Mesenchymal stem cell (in vitro differentiated cells and primary cell): ENCODE results near the gene TMTC4.

Experiments
- DNase-seq: peaks from one replicate; pipeline ENCODE4 v3.0.0-alpha.2; 2013
- H2AFZ ChIP-seq: one replicate; pipeline ENCODE4 v1.6.1; 2013; ENCODE audit warnings: low read depth, mild to moderate bottlenecking, control low read depth, inconsistent platforms, low read length, moderate library complexity
- H2AK5ac ChIP-seq: 2 replicates; pipeline ENCODE4 v1.6.1; 2013; ENCODE audit warnings: low read length, moderate library complexity, mild to moderate bottlenecking, inconsistent platforms; ENCODE audit not compliant: severe bottlenecking
- H2BK120ac ChIP-seq: one replicate; pipeline ENCODE4 v1.6.1; 2013; ENCODE audit warnings: low read depth, mild to moderate bottlenecking, inconsistent platforms, low read length, moderate library complexity
- H2BK12ac ChIP-seq, 2 experiments: one replicate each; pipeline ENCODE4 v1.6.1; 2013; ENCODE audit warnings: inconsistent platforms in 2 of 2, low read length in 2 of 2, mild to moderate bottlenecking in 2 of 2, moderate library complexity in 2 of 2, control low read depth in 1 of 2
- H2BK15ac ChIP-seq: one replicate; pipeline ENCODE4 v1.6.1; 2013; ENCODE audit warnings: mild to moderate bottlenecking, low read depth, inconsistent platforms; ENCODE audit not compliant: poor library complexity, severe bottlenecking
- H2BK5ac ChIP-seq: 2 replicates; pipeline ENCODE4 v1.6.1; 2013; ENCODE audit warnings: low read depth, mild to moderate bottlenecking, low read length, control low read depth, inconsistent platforms; ENCODE audit not compliant: poor library complexity, severe bottlenecking
- H3K14ac ChIP-seq, 2 experiments: one replicate each; pipeline ENCODE4 v1.6.1; 2013; ENCODE audit warnings: inconsistent platforms in 2 of 2, low read length in 2 of 2, control low read depth in 1 of 2, mild to moderate bottlenecking in 1 of 2, moderate library complexity in 1 of 2
- H3K18ac ChIP-seq, 2 experiments: one replicate each; pipeline ENCODE4 v1.6.1; 2013; ENCODE audit warnings: inconsistent platforms in 2 of 2, low read length in 2 of 2, control low read depth in 1 of 2, low read depth in 1 of 2, mild to moderate bottlenecking in 1 of 2
- H3K23ac ChIP-seq, 2 experiments: one replicate each; pipeline ENCODE4 v1.6.1; 2013; ENCODE audit warnings: inconsistent platforms in 2 of 2, low read length in 2 of 2, mild to moderate bottlenecking in 2 of 2, moderate library complexity in 2 of 2, control low read depth in 1 of 2
- H3K27ac ChIP-seq: 2 replicates; pipeline ENCODE4 v1.5.1; 2013; ENCODE audit warnings: mild to moderate bottlenecking, moderate library complexity, low read length, control low read depth, inconsistent platforms; ENCODE audit not compliant: poor library complexity, severe bottlenecking
- H3K27me3 ChIP-seq, 2 experiments: 2 replicates each; pipeline versions ENCODE4 v1.6.1 to v1.7.0; 2013; ENCODE audit warnings: low read length in 2 of 2, mild to moderate bottlenecking in 2 of 2, moderate library complexity in 2 of 2, control low read depth in 1 of 2, inconsistent platforms in 1 of 2; ENCODE audit not compliant: control insufficient read depth in 1 of 2, insufficient read depth in 1 of 2
- H3K36me3 ChIP-seq, 2 experiments: 2 replicates each; pipeline versions ENCODE4 v1.6.1 to v1.7.0; 2013; ENCODE audit warnings: low read length in 2 of 2, control low read depth in 1 of 2, inconsistent platforms in 1 of 2, low read depth in 1 of 2, mild to moderate bottlenecking in 1 of 2; ENCODE audit not compliant: insufficient read depth in 2 of 2, control insufficient read depth in 1 of 2
- H3K4ac ChIP-seq, 2 experiments: one replicate each; pipeline ENCODE4 v1.6.1; 2013; ENCODE audit warnings: inconsistent platforms in 2 of 2, low read length in 2 of 2, mild to moderate bottlenecking in 2 of 2, moderate library complexity in 2 of 2, control low read depth in 1 of 2, low read depth in 1 of 2
- H3K4me1 ChIP-seq: 2 replicates; pipeline ENCODE4 v1.6.1; 2013; ENCODE audit warnings: low read depth, low read length, control low read depth; ENCODE audit not compliant: control insufficient read depth, insufficient read depth
- H3K4me2 ChIP-seq: 2 replicates; pipeline ENCODE4 v1.6.1; 2013; ENCODE audit warnings: low read length, mild to moderate bottlenecking, inconsistent platforms; ENCODE audit not compliant: poor library complexity, severe bottlenecking
- H3K4me3 ChIP-seq, 2 experiments: 2 replicates each; pipeline versions ENCODE4 v1.5.1 to v1.7.0; 2013; ENCODE audit warnings: low read length in 2 of 2, mild to moderate bottlenecking in 2 of 2, control low read depth in 1 of 2, low read depth in 1 of 2; ENCODE audit not compliant: insufficient read depth in 1 of 2
- H3K79me1 ChIP-seq: replicated peaks from 2 replicates; pipeline ENCODE4 v1.6.1; 2013; ENCODE audit warnings: mild to moderate bottlenecking, control low read depth, low read length, inconsistent platforms; ENCODE audit not compliant: poor library complexity, severe bottlenecking
- H3K9ac ChIP-seq: 2 replicates; pipeline ENCODE4 v1.7.0; 2013; ENCODE audit warnings: mild to moderate bottlenecking, low read length, moderate library complexity
- H3K9me3 ChIP-seq: 2 replicates; pipeline ENCODE4 v1.7.0; 2013; ENCODE audit warnings: mild to moderate bottlenecking, low read length; ENCODE audit not compliant: control insufficient read depth
- H4K8ac ChIP-seq: one replicate; pipeline ENCODE4 v1.6.1; 2013; ENCODE audit warnings: inconsistent platforms, mild to moderate bottlenecking, low read length, moderate library complexity
- H4K91ac ChIP-seq: one replicate; pipeline ENCODE4 v1.6.1; 2013; ENCODE audit warnings: mild to moderate bottlenecking, low read length, inconsistent platforms
- WGBS: methylation state at CpG from one replicate; pipeline ENCODE4 v1.1.7; 2013; ENCODE audit warnings: mixed read lengths; 5-methylcytosine and 5-hydroxymethylcytosine counted together

The TMTC4 gene

DNA sequence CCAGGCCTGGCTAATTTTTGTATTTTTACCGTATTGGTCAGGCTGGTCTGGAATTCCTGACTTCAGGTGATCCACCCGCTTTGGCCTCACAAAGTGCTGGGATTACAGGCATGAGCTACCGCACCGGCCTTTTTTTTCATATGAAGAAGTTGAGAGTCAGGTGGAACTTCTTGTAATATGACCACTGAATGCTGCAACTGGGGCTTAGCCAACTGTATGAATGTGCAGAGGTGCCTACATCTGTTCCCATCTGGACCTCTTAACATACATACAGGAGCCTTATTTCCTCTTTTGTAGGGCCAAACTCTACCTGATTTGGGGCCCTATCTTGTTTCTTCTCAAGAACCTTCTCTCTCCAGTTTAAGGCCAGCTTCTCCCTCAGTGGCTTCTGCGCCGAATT is 74.1 kb downstream of the TMTC4 start:
- no peak overlapping the region for H3K4me3 ChIP-seq
- H3K79me1 ChIP-seq: no peaks in the 10 kb centered on the region

DNA sequence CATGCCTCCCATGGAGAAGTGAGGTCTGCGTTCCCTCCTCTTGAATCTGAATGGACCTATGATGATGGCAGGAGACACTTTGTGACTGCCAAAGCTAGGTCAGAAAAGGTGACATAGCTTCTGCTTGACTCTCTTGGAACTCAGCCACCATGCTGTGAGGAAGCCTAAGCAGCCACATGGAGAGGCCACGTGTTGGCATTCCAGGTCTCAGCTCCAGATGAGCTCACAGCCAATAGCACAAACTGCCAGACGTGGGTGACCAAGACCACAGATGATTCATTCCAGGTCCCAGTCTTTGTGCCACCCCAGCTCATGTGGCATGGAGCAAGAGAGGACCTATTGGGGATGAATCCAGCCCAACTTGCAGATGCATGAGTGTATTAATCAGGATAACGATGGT is 77.3 kb downstream of the TMTC4 start:
- no peak for DNase-seq
- H3K79me1 ChIP-seq: no peaks in the 10 kb centered on the region

More for the DNA sequence above, 74.1 kb downstream of the TMTC4 start:
- Histone ChIP-seq H4K8ac (no peak overlapping the region), H3K9ac (no peak overlapping the region), H2AK5ac (no peak overlapping the region), H3K4ac (no peak overlapping the region), H2BK120ac (no peak overlapping the region), H2BK15ac (no peak overlapping the region), H3K4me1 (no peaks in the 10 kb centered on the region), H3K27ac (no peak overlapping the region), H3K9me3 (no peaks in the 10 kb centered on the region), H2AFZ (no peak overlapping the region), H3K14ac (no peak overlapping the region), H2BK12ac (no peak overlapping the region), H3K23ac (no peak overlapping the region), H2BK5ac (no peak overlapping the region), H3K36me3 (peaks cover 0 to 6% of the 10 kb centered on the region in 2 experiments), H3K27me3 (no peaks in the 10 kb centered on the region), H3K18ac (no peak overlapping the region), H4K91ac (no peak overlapping the region), H3K4me2 (no peak overlapping the region)
- WGBS: 98% methylated on average over 4 of the region's 6 CpGs
- no peak for DNase-seq

GRCh38 chr13:100596516-100596915 is 78.1 kb downstream of the TMTC4 start:
- Histone ChIP-seq H3K9ac (no peak overlapping the region), H2AFZ (no peak overlapping the region), H3K4ac (no peak overlapping the region), H2BK12ac (no peak overlapping the region), H3K27me3 (no peaks in the 10 kb centered on the region), H3K18ac (no peak overlapping the region), H3K27ac (no peak overlapping the region), H3K36me3 (no peaks in the 10 kb centered on the region), H4K8ac (no peak overlapping the region), H3K79me1 (no peaks in the 10 kb centered on the region), H2AK5ac (no peak overlapping the region), H2BK5ac (no peak overlapping the region), H3K9me3 (no peaks in the 10 kb centered on the region), H3K4me3 (no peak overlapping the region), H4K91ac (no peak overlapping the region), H3K23ac (no peak overlapping the region), H3K14ac (no peak overlapping the region), H3K4me1 (no peaks in the 10 kb centered on the region), H2BK15ac (no peak overlapping the region), H2BK120ac (no peak overlapping the region), H3K4me2 (no peak overlapping the region)
- no peak for DNase-seq
- WGBS: 77% methylated on average over 2 of the region's 2 CpGs

More for the DNA sequence above, 77.3 kb downstream of the TMTC4 start:
- H3K4me2 ChIP-seq: no peak overlapping the region
- H2BK120ac ChIP-seq: no peak overlapping the region
- H2BK15ac ChIP-seq: no peak overlapping the region
- H2AFZ ChIP-seq: no peak overlapping the region
- no peak overlapping the region for H3K27ac ChIP-seq
- no peak overlapping the region for H3K18ac ChIP-seq
- H2AK5ac ChIP-seq: no peak overlapping the region
- no peaks in the 10 kb centered on the region for H3K27me3 ChIP-seq
- H2BK12ac ChIP-seq: no peak overlapping the region
- no peak overlapping the region for H3K23ac ChIP-seq
- no peaks in the 10 kb centered on the region for H3K4me1 ChIP-seq
- no peak overlapping the region for H3K4ac ChIP-seq
- no peaks in the 10 kb centered on the region for H3K9me3 ChIP-seq
- H2BK5ac ChIP-seq: no peak overlapping the region
- H3K14ac ChIP-seq: no peak overlapping the region
- 85% methylated on average over 4 of the region's 4 CpGs for WGBS
- H4K8ac ChIP-seq: no peak overlapping the region
- H4K91ac ChIP-seq: no peak overlapping the region
- H3K9ac ChIP-seq: no peak overlapping the region
- no peaks in the 10 kb centered on the region for H3K36me3 ChIP-seq
- no peak overlapping the region for H3K4me3 ChIP-seq

GRCh38 chr13:100594731-100595130 is 79.9 kb downstream of the TMTC4 start:
- Histone ChIP-seq H3K4me2 (no peak overlapping the region), H3K27me3 (no peaks in the 10 kb centered on the region), H3K14ac (no peak overlapping the region), H2AFZ (no peak overlapping the region), H3K18ac (no peak overlapping the region), H2BK15ac (no peak overlapping the region), H2BK5ac (no peak overlapping the region), H2AK5ac (no peak overlapping the region), H3K4ac (no peak overlapping the region), H3K9me3 (no peaks in the 10 kb centered on the region), H3K36me3 (no peaks in the 10 kb centered on the region), H3K9ac (no peak overlapping the region), H2BK120ac (no peak overlapping the region), H3K23ac (no peak overlapping the region), H4K8ac (no peak overlapping the region), H3K27ac (no peak overlapping the region), H3K79me1 (no peaks in the 10 kb centered on the region), H2BK12ac (no peak overlapping the region), H3K4me3 (no peak overlapping the region), H4K91ac (no peak overlapping the region), H3K4me1 (no peaks in the 10 kb centered on the region)
- DNase-seq: no peak
- 66% methylated on average over 4 of the region's 4 CpGs for WGBS
